Activated CD4-positive, alpha-beta memory T cell treated with anti-CD3 and anti-CD28 coated beads, Interleukin-2, amount 10 ng/mL, durations not matched to agents 7 days and 5 days (primary cell): ENCODE data around the gene CYP3A5. TPM values are rescaled to one million over a fixed set of nuclear protein-coding genes. Genes with fewer than 3 reads are reported as not detected.
"Not testable (repeated sequence)": the region's sequence is repeated elsewhere in the genome, so short reads cannot be mapped to it uniquely, and the experiment has no call there.

Source experiments
- CTCF ChIA-PET: fragments of 350-600 bp; sonication (Branson Sonifier 250); formaldehyde crosslinking; loops from one replicate; lab custom pipeline; 2021; ENCODE audit warnings: antibody characterized with exemption, inconsistent platforms; lab: Charles Lee
- POLR2A ChIA-PET: fragments of 350-600 bp; sonication (Branson Sonifier 250); formaldehyde crosslinking; loops from one replicate; lab custom pipeline; 2021; ENCODE audit warnings: antibody characterized with exemption; lab: Charles Lee
- DNase-seq: peaks from one replicate; pipeline ENCODE4 v3.0.0-alpha.2; 2020
- H3K27ac Mint-ChIP-seq: one replicate; pipeline ENCODE4 v1.8.0; 2021; ENCODE audit warnings: mild to moderate bottlenecking, mixed read lengths
- H3K27me3 Mint-ChIP-seq: one replicate; pipeline ENCODE4 v1.8.0; 2021; ENCODE audit warnings: mixed read lengths
- H3K36me3 Mint-ChIP-seq: one replicate; pipeline ENCODE4 v1.8.0; 2021; ENCODE audit warnings: low read depth, mixed read lengths
- H3K4me1 Mint-ChIP-seq: one replicate; pipeline ENCODE4 v1.8.0; 2021; ENCODE audit warnings: mixed read lengths
- H3K4me3 Mint-ChIP-seq: one replicate; pipeline ENCODE4 v1.8.0; 2021; ENCODE audit warnings: mild to moderate bottlenecking, mixed read lengths
- H3K9me3 Mint-ChIP-seq: one replicate; pipeline ENCODE4 v1.8.0; 2021; ENCODE audit warnings: mixed read lengths
- total RNA-seq, 2 experiments: library from RNA; stranded (reverse); gene quantifications; one replicate each; pipeline ENCODE4 v1.2.3, GENCODE V29; 2021

CYP3A5 gene
- total RNA-seq, 2 experiments from 2014 or later, result not detected

GRCh38 chr7:99694201-99694911, 14.6 kb upstream of the CYP3A5 start:
- Mint-ChIP-seq H3K4me3 (no peak overlapping the region), H3K4me1 (no peaks in the 10 kb centered on the region), H3K27me3 (no peaks in the 10 kb centered on the region), H3K27ac (no peak overlapping the region), H3K9me3 (no peaks in the 10 kb centered on the region), H3K36me3 (no peaks in the 10 kb centered on the region)
- ChIA-PET CTCF (no interaction called here), POLR2A (no interaction called here)
- no peak for DNase-seq

GRCh38 chr7:99693427-99694200, 13.8 kb upstream of the CYP3A5 start:
- Mint-ChIP-seq H3K4me3 (no peak overlapping the region), H3K9me3 (no peaks in the 10 kb centered on the region), H3K27me3 (peaks cover 3% of the 10 kb centered on the region), H3K36me3 (no peaks in the 10 kb centered on the region), H3K4me1 (no peaks in the 10 kb centered on the region), H3K27ac (no peak overlapping the region)
- ChIA-PET POLR2A (no interaction called here), CTCF (interaction anchor here (0.6 kb wide), 1 partner anchor 539 kb away, joined by 3 read pairs; no protein-coding TSS in a partner anchor)
- no peak for DNase-seq

GRCh38 chr7:99693100-99693426, 13.3 kb upstream of the CYP3A5 start:
- DNase-seq, result no peak
- no peak overlapping the region for H3K27ac Mint-ChIP-seq
- CTCF ChIA-PET, result interaction anchor here (0.6 kb wide), 1 partner anchor 539 kb away, joined by 3 read pairs; no protein-coding TSS in a partner anchor
- H3K4me1 Mint-ChIP-seq, result no peaks in the 10 kb centered on the region
- POLR2A ChIA-PET, result no interaction called here
- no peak overlapping the region for H3K4me3 Mint-ChIP-seq
- H3K36me3 Mint-ChIP-seq, result no peaks in the 10 kb centered on the region
- peaks cover 5% of the 10 kb centered on the region for H3K27me3 Mint-ChIP-seq
- peaks cover under 1% of the 10 kb centered on the region for H3K9me3 Mint-ChIP-seq

- POLR2A ChIA-PET, result not testable (repeated sequence)
Measured at GRCh38 chr7:99692563-99692962, 12.8 kb upstream of the CYP3A5 start.

GRCh38 chr7:99691658-99692057, 11.9 kb upstream of the CYP3A5 start:
- CTCF ChIA-PET, H3K27ac Mint-ChIP-seq, H3K9me3 Mint-ChIP-seq, H3K4me3 Mint-ChIP-seq, H3K36me3 Mint-ChIP-seq, DNase-seq, POLR2A ChIA-PET, H3K4me1 Mint-ChIP-seq: not testable (repeated sequence)
- peaks cover 13% of the 10 kb centered on the region for H3K27me3 Mint-ChIP-seq

More at GRCh38 chr7:99692563-99692962, 12.8 kb upstream of the CYP3A5 start:
- H3K9me3 Mint-ChIP-seq, CTCF ChIA-PET, H3K27ac Mint-ChIP-seq, DNase-seq, H3K36me3 Mint-ChIP-seq, H3K4me3 Mint-ChIP-seq, H3K27me3 Mint-ChIP-seq, H3K4me1 Mint-ChIP-seq: not testable (repeated sequence)

GRCh38 chr7:99690918-99691317, 11.1 kb upstream of the CYP3A5 start:
- POLR2A ChIA-PET, H3K4me1 Mint-ChIP-seq: not testable (repeated sequence)

GRCh38 chr7:99685871-99686608, 6.2 kb upstream of the CYP3A5 start:
- H3K36me3 Mint-ChIP-seq, H3K27ac Mint-ChIP-seq, H3K4me3 Mint-ChIP-seq, CTCF ChIA-PET, H3K4me1 Mint-ChIP-seq, H3K9me3 Mint-ChIP-seq, POLR2A ChIA-PET, DNase-seq: not testable (repeated sequence)
- H3K27me3 Mint-ChIP-seq, result peaks cover 13% of the 10 kb centered on the region

More at GRCh38 chr7:99690918-99691317, 11.1 kb upstream of the CYP3A5 start:
- H3K9me3 Mint-ChIP-seq, H3K4me3 Mint-ChIP-seq, CTCF ChIA-PET, H3K27ac Mint-ChIP-seq, DNase-seq, H3K36me3 Mint-ChIP-seq: not testable (repeated sequence)
- H3K27me3 Mint-ChIP-seq, result peaks cover 13% of the 10 kb centered on the region

- Mint-ChIP-seq H3K4me3 (no peak overlapping the region), H3K27ac (no peak overlapping the region), H3K27me3 (peaks cover 13% of the 10 kb centered on the region), H3K4me1 (no peaks in the 10 kb centered on the region), H3K9me3 (peaks cover 7% of the 10 kb centered on the region), H3K36me3 (no peaks in the 10 kb centered on the region)
- ChIA-PET CTCF (no interaction called here), POLR2A (no interaction called here)
- no peak for DNase-seq
Measured at GRCh38 chr7:99685129-99685758, 5.4 kb upstream of the CYP3A5 start.

GRCh38 chr7:99679032-99679399, 780 bp downstream of the CYP3A5 start:
- H3K9me3 Mint-ChIP-seq, result peaks cover 2% of the 10 kb centered on the region
- H3K36me3 Mint-ChIP-seq, result no peaks in the 10 kb centered on the region
- H3K27me3 Mint-ChIP-seq, result no peaks in the 10 kb centered on the region
- ChIA-PET POLR2A (no interaction called here), CTCF (no interaction called here)
- peaks cover 8% of the 10 kb centered on the region for H3K4me1 Mint-ChIP-seq
- no peak for DNase-seq
- no peak overlapping the region for H3K27ac Mint-ChIP-seq
- no peak overlapping the region for H3K4me3 Mint-ChIP-seq

GRCh38 chr7:99677648-99678045, 2.1 kb downstream of the CYP3A5 start:
- H3K36me3 Mint-ChIP-seq, result no peaks in the 10 kb centered on the region
- ChIA-PET POLR2A (no interaction called here), CTCF (no interaction called here)
- no peaks in the 10 kb centered on the region for H3K27me3 Mint-ChIP-seq
- H3K27ac Mint-ChIP-seq, result no peak overlapping the region
- H3K9me3 Mint-ChIP-seq, result no peaks in the 10 kb centered on the region
- DNase-seq, result no peak
- H3K4me3 Mint-ChIP-seq, result no peak overlapping the region
- H3K4me1 Mint-ChIP-seq, result peaks cover 8% of the 10 kb centered on the region

GRCh38 chr7:99677013-99677647, 2.7 kb downstream of the CYP3A5 start:
- no peaks in the 10 kb centered on the region for H3K27me3 Mint-ChIP-seq
- CTCF ChIA-PET, result no interaction called here

GRCh38 chr7:99674995-99675742, 4.6 kb downstream of the CYP3A5 start:
- H3K9me3 Mint-ChIP-seq, result no peaks in the 10 kb centered on the region
- no peaks in the 10 kb centered on the region for H3K27me3 Mint-ChIP-seq
- ChIA-PET CTCF (no interaction called here), POLR2A (no interaction called here)
- no peaks in the 10 kb centered on the region for H3K36me3 Mint-ChIP-seq
- H3K27ac Mint-ChIP-seq, result no peak overlapping the region
- H3K4me1 Mint-ChIP-seq, result peaks cover 8% of the 10 kb centered on the region
- H3K4me3 Mint-ChIP-seq, result no peak overlapping the region
- DNase-seq, result no peak

More at GRCh38 chr7:99677013-99677647, 2.7 kb downstream of the CYP3A5 start:
- Mint-ChIP-seq H3K9me3 (no peaks in the 10 kb centered on the region), H3K36me3 (no peaks in the 10 kb centered on the region), H3K27ac (no peak overlapping the region), H3K4me1 (peaks cover 8% of the 10 kb centered on the region), H3K4me3 (no peak overlapping the region)
- no peak for DNase-seq
- POLR2A ChIA-PET, result no interaction called here
